Measurements from ENCODE around the gene TTLL5.

DNA sequence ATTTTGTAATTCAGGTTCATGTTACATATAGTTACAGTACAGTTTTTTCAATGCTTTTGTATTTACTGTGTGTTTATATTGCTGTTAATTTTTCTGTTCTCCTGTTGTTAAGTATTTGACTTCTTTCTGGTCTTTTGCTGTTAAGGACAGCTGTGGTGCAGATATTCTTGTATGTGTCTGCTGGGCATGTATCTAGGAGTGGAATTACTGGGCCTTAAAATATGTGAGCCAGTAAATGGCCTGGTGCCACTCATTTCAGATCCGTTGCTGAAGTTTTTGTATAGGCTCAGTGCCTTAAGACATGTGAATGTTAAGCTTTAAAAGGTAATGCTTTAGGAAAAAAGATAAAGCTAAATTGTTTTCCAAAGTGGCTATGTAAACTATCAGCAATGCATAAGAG lies 87.3 kb downstream of the TTLL5 start:
- TF ChIP-seq SP1 (CRISPR knock-in tag; IDR thresholded peaks at IDR 0.05) (no peak), EZH2 (IDR thresholded peaks at IDR 0.05; ENCODE audit: borderline replicate concordance, low read depth, low read length) (no peak), ZKSCAN1 (IDR thresholded peaks at IDR 0.05; ENCODE audit: low read depth, low read length) (no peak), RUNX1 (IDR thresholded peaks at IDR 0.05; ENCODE audit: low read depth) (no peak)
- TF ChIP-seq, protein P1, sequence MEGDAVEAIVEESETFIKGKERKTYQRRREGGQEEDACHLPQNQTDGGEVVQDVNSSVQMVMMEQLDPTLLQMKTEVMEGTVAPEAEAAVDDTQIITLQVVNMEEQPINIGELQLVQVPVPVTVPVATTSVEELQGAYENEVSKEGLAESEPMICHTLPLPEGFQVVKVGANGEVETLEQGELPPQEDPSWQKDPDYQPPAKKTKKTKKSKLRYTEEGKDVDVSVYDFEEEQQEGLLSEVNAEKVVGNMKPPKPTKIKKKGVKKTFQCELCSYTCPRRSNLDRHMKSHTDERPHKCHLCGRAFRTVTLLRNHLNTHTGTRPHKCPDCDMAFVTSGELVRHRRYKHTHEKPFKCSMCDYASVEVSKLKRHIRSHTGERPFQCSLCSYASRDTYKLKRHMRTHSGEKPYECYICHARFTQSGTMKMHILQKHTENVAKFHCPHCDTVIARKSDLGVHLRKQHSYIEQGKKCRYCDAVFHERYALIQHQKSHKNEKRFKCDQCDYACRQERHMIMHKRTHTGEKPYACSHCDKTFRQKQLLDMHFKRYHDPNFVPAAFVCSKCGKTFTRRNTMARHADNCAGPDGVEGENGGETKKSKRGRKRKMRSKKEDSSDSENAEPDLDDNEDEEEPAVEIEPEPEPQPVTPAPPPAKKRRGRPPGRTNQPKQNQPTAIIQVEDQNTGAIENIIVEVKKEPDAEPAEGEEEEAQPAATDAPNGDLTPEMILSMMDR (IDR thresholded peaks at IDR 0.05 in 2 of 3, conservative IDR thresholded peaks at IDR 0.05 in 1 of 3; ENCODE audit: insufficient read depth in 2 of 3, low read depth in 1 of 3, low read length in 3 of 3) = no peak
